GM10248 (cell line): Measurements from ENCODE around the gene COX6B2.

Experiments used
- CTCF ChIA-PET: fragments of 300-600 bp; sonication (Branson Sonifier 250); formaldehyde crosslinking; extraction: SDS; loops from one replicate; lab custom pipeline; 2021; ENCODE audit warnings: antibody characterized with exemption; lab: Yijun Ruan, JAX
- POLR2A ChIA-PET: fragments of 350-650 bp; sonication (Branson Sonifier 250); formaldehyde crosslinking; extraction: SDS; loops from one replicate; lab custom pipeline; 2020; ENCODE audit warnings: antibody characterized with exemption; lab: Yijun Ruan, JAX
- DNase-seq: peaks from one replicate; pipeline ENCODE4 v3.0.0; 2012; ENCODE audit errors: extremely low spot score
- TF ChIP-seq, protein P1 (sequence below): IDR thresholded peaks from 2 replicates; pipeline ENCODE4 v1.5.1; 2012; ENCODE audit warnings: mild to moderate bottlenecking, low read depth; ENCODE audit errors: extremely low read depth, missing control alignments, control extremely low read depth

COX6B2 gene

DNA sequence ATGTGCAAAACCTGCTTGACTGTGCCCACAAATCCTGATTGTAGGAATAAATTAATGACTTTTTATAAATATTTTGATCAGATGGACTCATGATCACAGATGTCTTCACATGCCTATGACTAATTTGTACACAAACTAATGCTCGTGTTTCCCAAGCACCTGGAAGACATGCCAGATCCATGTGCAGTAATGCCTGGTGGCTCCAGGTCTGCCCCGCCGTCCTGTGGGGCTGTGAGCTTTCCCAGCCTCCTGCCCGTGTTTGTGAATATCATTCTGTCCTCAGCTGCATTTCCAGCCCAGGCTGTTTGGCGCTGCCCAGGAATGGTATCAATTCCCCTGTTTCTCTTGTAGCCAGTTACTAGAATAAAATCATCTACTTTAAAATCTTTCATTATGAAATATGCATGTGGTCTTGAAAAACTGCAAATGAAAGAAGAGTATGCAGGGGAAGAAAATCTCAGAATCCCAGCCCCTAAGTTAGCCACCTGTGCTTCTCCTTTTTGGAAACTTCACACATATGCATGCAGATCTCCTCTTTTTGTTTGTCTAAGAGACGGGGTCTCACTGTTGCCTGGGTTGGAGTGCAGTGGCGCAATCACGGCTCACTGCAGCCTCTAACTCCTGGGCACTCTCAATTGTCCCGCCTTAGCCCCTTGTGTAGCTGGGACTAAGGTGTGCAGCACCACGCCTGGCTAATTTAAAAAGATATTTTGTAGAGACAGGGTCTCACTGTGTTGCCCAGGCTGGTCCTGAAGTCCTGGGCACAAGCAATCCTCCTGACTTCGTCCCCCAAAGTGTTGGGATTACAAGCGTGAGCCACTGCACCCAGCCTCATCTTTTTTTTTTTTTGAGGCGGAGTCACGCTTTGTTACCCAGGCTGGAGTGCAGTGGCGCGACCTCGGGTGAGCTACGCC, 37.4 kb upstream of the COX6B2 start:
- POLR2A ChIA-PET = interaction anchor here (0.7 to 6.1 kb wide), 3 partner anchors 15 to 221 kb away, joined by 3 to 29 read pairs (median 3); partner anchors contain the start of gene UBE2S
- DNase-seq = no peak
- TF ChIP-seq, protein P1, sequence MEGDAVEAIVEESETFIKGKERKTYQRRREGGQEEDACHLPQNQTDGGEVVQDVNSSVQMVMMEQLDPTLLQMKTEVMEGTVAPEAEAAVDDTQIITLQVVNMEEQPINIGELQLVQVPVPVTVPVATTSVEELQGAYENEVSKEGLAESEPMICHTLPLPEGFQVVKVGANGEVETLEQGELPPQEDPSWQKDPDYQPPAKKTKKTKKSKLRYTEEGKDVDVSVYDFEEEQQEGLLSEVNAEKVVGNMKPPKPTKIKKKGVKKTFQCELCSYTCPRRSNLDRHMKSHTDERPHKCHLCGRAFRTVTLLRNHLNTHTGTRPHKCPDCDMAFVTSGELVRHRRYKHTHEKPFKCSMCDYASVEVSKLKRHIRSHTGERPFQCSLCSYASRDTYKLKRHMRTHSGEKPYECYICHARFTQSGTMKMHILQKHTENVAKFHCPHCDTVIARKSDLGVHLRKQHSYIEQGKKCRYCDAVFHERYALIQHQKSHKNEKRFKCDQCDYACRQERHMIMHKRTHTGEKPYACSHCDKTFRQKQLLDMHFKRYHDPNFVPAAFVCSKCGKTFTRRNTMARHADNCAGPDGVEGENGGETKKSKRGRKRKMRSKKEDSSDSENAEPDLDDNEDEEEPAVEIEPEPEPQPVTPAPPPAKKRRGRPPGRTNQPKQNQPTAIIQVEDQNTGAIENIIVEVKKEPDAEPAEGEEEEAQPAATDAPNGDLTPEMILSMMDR = no peak
- CTCF ChIA-PET = no interaction called here

DNA sequence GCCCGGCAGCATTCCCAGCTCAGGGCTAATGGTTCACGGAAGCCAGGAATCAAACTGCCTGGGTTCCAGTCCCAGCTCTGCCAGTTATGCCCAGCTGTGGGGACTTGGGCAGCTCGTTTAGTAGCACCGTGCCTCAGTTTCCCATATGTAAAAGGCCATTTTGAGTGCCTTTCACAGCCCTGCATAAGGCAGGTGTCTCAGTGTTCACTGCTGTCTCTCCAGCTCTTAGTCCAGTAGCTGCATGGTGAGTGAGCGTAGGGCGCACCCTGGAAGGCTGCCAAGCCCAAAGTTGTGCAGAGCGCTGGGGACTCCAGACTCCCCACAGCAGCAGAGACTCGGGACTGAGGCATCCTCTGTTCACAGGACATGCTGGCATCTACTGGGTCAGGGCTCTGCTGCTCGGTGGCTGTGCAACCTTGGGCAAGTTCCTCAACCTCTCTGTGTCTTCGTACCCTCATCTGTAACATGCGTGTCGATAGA, 36.7 kb upstream of the COX6B2 start:
- DNase-seq = no peak
- TF ChIP-seq, protein P1 = no peak
- CTCF ChIA-PET = interaction anchor here (1.4 to 1.6 kb wide), 2 partner anchors 20 to 52 kb away, joined by 3 to 4 read pairs; partner anchors contain the start of gene KMT5C
- POLR2A ChIA-PET = interaction anchor here (0.9 to 6.1 kb wide), 3 partner anchors 9 to 52 kb away, joined by 3 to 29 read pairs (median 4); partner anchors contain the start of genes KMT5C and UBE2S

DNA sequence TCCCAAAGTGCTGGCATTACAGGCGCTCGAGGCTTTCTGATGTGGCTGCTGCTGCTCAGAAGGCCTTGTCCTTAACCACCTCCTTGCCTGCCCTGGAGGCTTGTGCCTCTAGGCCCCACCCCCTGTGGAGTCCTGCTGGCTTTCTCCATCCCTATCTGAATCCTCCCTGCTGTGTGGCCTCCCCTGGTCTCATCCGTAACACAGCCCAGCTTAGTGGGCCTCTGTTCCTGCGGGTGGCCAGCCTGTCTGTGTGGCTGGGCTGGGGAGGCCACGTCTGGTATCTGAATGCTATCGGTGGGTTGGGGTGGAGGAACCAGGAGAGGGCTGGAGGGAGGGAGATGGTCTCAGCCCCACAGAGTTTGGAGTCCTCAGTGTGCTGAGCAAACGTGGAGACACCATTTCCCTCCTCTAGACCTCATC, 36.0 kb upstream of the COX6B2 start:
- no peak for DNase-seq
- ChIA-PET CTCF (interaction anchor here (1.4 to 1.6 kb wide), 2 partner anchors 21 to 51 kb away, joined by 3 to 4 read pairs; partner anchors contain the start of gene KMT5C), POLR2A (interaction anchor here (0.9 to 6.1 kb wide), 4 partner anchors 9 to 51 kb away, joined by 3 to 29 read pairs (median 6); partner anchors contain the start of genes KMT5C and UBE2S)

DNA sequence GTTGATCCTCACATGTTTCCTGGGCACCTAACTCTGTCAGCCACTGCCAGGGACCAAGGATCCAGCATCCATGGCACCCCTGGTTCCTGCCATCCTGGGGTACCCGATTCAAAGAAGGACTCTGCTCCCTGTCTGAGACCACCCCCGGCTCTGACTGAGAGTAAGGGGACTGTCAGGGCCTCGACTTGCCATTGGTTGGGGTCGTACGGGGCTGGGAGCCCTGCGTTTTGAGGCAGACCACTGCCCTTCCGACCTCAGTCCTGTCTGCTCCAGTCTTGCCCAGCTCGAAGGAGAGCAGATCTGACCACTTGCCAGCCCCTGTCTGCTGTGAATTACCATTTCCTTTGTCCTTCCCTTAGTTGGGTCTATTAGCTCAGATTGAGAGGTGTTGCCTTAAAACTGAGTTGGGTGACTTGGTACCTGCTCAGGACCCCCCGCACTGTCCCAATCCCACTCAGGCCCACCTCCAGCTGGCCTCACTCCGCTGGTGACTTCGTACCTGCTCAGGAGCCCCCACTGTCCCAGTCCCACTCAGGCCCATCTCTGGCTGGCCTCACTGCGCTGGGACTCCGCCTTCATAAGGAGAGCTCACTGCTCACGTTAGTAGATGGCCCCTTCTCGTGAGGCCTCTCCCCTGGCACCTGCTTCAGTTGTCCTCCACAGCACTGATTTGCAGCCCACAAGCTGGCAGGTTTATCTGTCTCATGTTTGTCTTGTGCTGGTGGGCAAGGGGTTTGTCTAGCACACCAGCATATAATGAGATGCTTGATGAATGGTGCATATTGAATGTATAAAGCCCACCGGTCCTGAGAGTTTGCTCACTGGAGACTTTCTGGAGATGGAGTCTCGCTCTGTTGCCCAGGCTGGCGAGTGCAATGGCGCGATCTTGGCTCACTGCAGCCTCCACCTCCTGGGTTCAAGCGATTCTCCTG, 35.1 kb upstream of the COX6B2 start:
- POLR2A ChIA-PET = interaction anchor here (0.6 to 6.1 kb wide), 5 partner anchors 8 to 229 kb away, joined by 3 to 29 read pairs (median 6); partner anchors contain the start of gene UBE2S
- CTCF ChIA-PET = interaction anchor here (1.4 to 1.9 kb wide), 3 partner anchors 21 to 88 kb away, joined by 3 to 5 read pairs (median 4); partner anchors contain the start of gene KMT5C
- no peak for DNase-seq
- TF ChIP-seq, protein P1 = no peak

More for the DNA sequence above, 36.0 kb upstream of the COX6B2 start:
- TF ChIP-seq, protein P1 = no peak

DNA sequence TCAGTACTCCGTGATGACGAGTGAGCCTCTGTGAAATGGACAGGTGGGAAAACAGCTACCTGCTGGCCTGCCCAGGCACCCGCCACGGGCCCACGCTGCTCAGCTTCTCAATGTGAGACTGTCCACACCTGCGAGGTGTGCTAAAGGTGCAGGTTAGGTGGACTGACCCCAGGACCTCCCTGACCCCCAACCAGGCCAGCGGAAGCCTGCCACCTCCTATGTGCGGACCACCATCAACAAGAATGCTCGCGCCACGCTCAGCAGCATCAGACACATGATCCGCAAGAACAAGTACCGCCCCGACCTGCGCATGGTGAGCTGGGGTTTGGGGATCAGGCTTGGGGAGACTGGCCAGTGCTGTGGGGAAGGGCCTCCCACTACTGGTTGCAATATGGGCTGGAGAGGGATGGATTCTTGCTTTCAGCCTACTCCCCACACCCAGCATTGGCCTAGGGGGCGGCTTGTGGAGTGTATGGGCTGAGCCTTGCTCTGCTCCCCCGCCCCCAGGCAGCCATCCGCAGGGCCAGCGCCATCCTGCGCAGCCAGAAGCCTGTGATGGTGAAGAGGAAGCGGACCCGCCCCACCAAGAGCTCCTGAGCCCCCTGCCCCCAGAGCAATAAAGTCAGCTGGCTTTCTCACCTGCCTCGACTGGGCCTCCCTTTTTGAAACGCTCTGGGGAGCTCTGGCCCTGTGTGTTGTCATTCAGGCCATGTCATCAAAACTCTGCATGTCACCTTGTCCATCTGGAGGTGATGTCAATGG, 33.4 kb upstream of the COX6B2 start:
- ChIA-PET CTCF (interaction anchor here (1.4 to 1.9 kb wide), 2 partner anchors 30 to 86 kb away, joined by 5 read pairs; no protein-coding TSS in a partner anchor), POLR2A (interaction anchor here (1.2 to 6.1 kb wide), 5 partner anchors 10 to 19 kb away, joined by 5 to 29 read pairs (median 7); partner anchors contain the start of gene UBE2S)
- no peak for DNase-seq
- TF ChIP-seq, protein P1 = no peak
